ENCODE results near the gene CDH18.

DNA sequence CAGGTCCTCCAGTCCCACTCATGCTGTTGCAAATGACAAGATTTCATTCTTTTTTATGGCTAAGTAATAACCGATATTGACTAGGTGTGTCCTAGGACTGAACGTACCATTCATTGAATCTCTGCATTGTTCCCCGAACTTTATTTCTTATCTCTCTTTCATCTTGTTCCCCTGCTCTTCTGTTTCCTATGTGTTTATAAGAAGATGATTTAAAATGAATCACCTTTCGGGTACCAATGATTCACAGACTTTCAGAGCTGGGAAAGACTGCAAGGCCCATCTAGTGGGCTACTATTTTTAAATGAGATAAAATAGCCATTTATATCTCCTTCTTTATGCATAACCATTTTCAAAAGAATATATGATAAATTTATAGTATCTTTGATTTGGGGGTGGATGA lies 133.0 kb downstream of the CDH18 start:
- no peak for TF ChIP-seq CTCF (IDR thresholded peaks at IDR 0.05)
- no peak for TF ChIP-seq EP300 (IDR thresholded peaks at IDR 0.05)
- TF ChIP-seq POLR2A (IDR thresholded peaks at IDR 0.05), result no peak
